CD8-positive, alpha-beta memory T cell (primary cell): Measurements from ENCODE around the gene ESCO1. TPM values are rescaled to one million over a fixed set of nuclear protein-coding genes. Genes with fewer than 3 reads are reported as not detected.

Experiments
- CTCF ChIA-PET: fragments of 350-600 bp; sonication (Branson Sonifier 250); formaldehyde crosslinking; loops from one replicate; lab custom pipeline; 2021; ENCODE audit warnings: antibody characterized with exemption; lab: Charles Lee
- POLR2A ChIA-PET: fragments of 350-600 bp; sonication (Branson Sonifier 250); formaldehyde crosslinking; loops from one replicate; lab custom pipeline; 2021; ENCODE audit warnings: antibody characterized with exemption; lab: Charles Lee
- DNase-seq, 5 donors: peaks; one replicate each; pipeline versions ENCODE4 v3.0.0 to v3.0.0-alpha.2; 2020 to 2022; ENCODE audit warnings: mixed read lengths in 1 of 5
- H3K27ac ChIP-seq: one replicate; pipeline ENCODE4 v1.7.0; 2013; ENCODE audit warnings: low read depth, mild to moderate bottlenecking, low read length, moderate library complexity
- H3K27me3 ChIP-seq: 2 replicates; pipeline ENCODE4 v1.7.0; 2013; ENCODE audit warnings: low read length, mild to moderate bottlenecking; ENCODE audit not compliant: insufficient read depth, poor library complexity, severe bottlenecking
- H3K36me3 ChIP-seq: 2 replicates; pipeline ENCODE4 v1.7.0; 2013; ENCODE audit warnings: mild to moderate bottlenecking, low read length, moderate library complexity; ENCODE audit not compliant: insufficient read depth
- H3K4me1 ChIP-seq: 2 replicates; pipeline ENCODE4 v1.7.0; 2013; ENCODE audit warnings: mild to moderate bottlenecking, low read length, moderate library complexity; ENCODE audit not compliant: insufficient read depth
- H3K4me3 ChIP-seq: 2 replicates; pipeline ENCODE4 v1.7.0; 2013; ENCODE audit warnings: mild to moderate bottlenecking, low read length
- H3K9me3 ChIP-seq: 2 replicates; pipeline ENCODE4 v1.7.0; 2013; ENCODE audit warnings: mild to moderate bottlenecking, low read length
- H3K27ac Mint-ChIP-seq, 8 donors: one replicate each; pipeline ENCODE4 v1.8.0; 2020 to 2021; ENCODE audit warnings: mixed read lengths in 8 of 8, mild to moderate bottlenecking in 6 of 8, inconsistent platforms in 3 of 8, moderate library complexity in 3 of 8
- H3K27me3 Mint-ChIP-seq, 2 donors: one replicate each; pipeline ENCODE4 v1.8.0; 2020 to 2021; ENCODE audit warnings: mixed read lengths in 2 of 2, mild to moderate bottlenecking in 1 of 2, moderate library complexity in 1 of 2
- H3K36me3 Mint-ChIP-seq, 3 donors: one replicate each; pipeline ENCODE4 v1.8.0; 2020 to 2021; ENCODE audit warnings: mixed read lengths in 3 of 3, inconsistent platforms in 1 of 3, mild to moderate bottlenecking in 1 of 3
- H3K4me1 Mint-ChIP-seq, 3 donors: one replicate each; pipeline ENCODE4 v1.8.0; 2020 to 2021; ENCODE audit warnings: mixed read lengths in 3 of 3, inconsistent platforms in 1 of 3, mild to moderate bottlenecking in 1 of 3
- H3K4me3 Mint-ChIP-seq, 7 donors: one replicate each; pipeline ENCODE4 v1.8.0; 2020 to 2021; ENCODE audit warnings: mixed read lengths in 7 of 7, mild to moderate bottlenecking in 6 of 7, moderate library complexity in 4 of 7, inconsistent platforms in 2 of 7
- H3K9me3 Mint-ChIP-seq, 5 donors: one replicate each; pipeline ENCODE4 v1.8.0; 2020 to 2022; ENCODE audit warnings: mixed read lengths in 5 of 5, mild to moderate bottlenecking in 3 of 5, moderate library complexity in 2 of 5, inconsistent platforms in 1 of 5
- polyA plus RNA-seq: library from polyadenylated mRNA; unstranded; fragments of 300-500 nt; fragmentation: Illumina TruSeq; gene quantifications from one replicate; pipeline ENCODE4 v1.2.3, GENCODE V29; 2021
- total RNA-seq, 2 experiments: library from RNA; stranded (reverse); gene quantifications; one replicate each; pipeline ENCODE4 v1.2.3, GENCODE V29; 2021

The ESCO1 gene
- total and polyA plus RNA-seq, 3 experiments from 2014 or later, result 11.0 to 19.3 (median 18.2) TPM

DNA sequence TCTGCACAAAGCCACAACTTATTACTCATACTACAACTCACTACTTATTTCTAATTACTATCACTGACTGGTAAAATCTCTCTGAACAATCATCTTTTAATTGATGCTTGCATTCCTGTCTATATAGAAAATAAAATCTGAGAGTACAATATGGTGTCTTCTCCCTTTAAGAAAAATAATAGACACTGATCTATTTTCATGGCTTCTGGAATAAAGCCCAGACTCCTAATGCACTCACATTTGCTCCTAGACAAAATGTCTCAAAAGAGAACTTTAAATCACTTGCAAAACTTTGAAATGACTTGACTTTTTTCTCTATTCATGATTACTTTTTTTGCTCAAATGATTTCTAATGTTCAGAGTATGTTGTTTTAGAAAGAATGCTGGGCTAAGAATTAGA, 28.7 kb downstream of the ESCO1 start:
- no peak overlapping the region for H3K27ac Mint-ChIP-seq
- peaks cover 9 to 10% (median 10%) of the 10 kb centered on the region in 3 donors for H3K4me1 Mint-ChIP-seq
- POLR2A ChIA-PET, result interaction anchor here (1.1 kb wide), 1 partner anchor 29 kb away, joined by 3 read pairs; no protein-coding TSS in a partner anchor
- CTCF ChIA-PET, result no interaction called here
- Histone ChIP-seq H3K4me3 (no peak overlapping the region), H3K36me3 (peaks cover 34% of the 10 kb centered on the region), H3K9me3 (no peaks in the 10 kb centered on the region), H3K27me3 (no peaks in the 10 kb centered on the region), H3K4me1 (no peaks in the 10 kb centered on the region), H3K27ac (no peak overlapping the region)
- peaks cover 17 to 88% (median 39%) of the 10 kb centered on the region in 3 donors for H3K36me3 Mint-ChIP-seq
- H3K4me3 Mint-ChIP-seq, result no peak overlapping the region
- no peak for DNase-seq
- no peaks in the 10 kb centered on the region for H3K9me3 Mint-ChIP-seq
- no peaks in the 10 kb centered on the region for H3K27me3 Mint-ChIP-seq

GRCh38 chr18:21559195-21559594, 41.3 kb downstream of the ESCO1 start:
- peaks cover 5 to 15% (median 6%) of the 10 kb centered on the region in 3 donors for H3K4me1 Mint-ChIP-seq

GRCh38 chr18:21557607-21558253, 42.8 kb downstream of the ESCO1 start:
- H3K36me3 ChIP-seq, result peaks cover 8% of the 10 kb centered on the region
- no peaks in the 10 kb centered on the region for H3K4me1 ChIP-seq
- ChIA-PET POLR2A (no interaction called here), CTCF (interaction anchor here (0.5 to 1.9 kb wide), 2 partner anchors 43 to 191 kb away, joined by 3 to 6 read pairs; partner anchors contain the start of gene ESCO1)
- Mint-ChIP-seq H3K27ac (no peak overlapping the region), H3K27me3 (no peaks in the 10 kb centered on the region), H3K36me3 (peaks cover 8 to 64% (median 16%) of the 10 kb centered on the region in 3 donors), H3K4me1 (peaks cover 5 to 15% (median 7%) of the 10 kb centered on the region in 3 donors), H3K4me3 (no peak overlapping the region), H3K9me3 (no peaks in the 10 kb centered on the region)
- no peak overlapping the region for H3K4me3 ChIP-seq
- H3K27ac ChIP-seq, result no peak overlapping the region
- DNase-seq, result no peak
- no peaks in the 10 kb centered on the region for H3K9me3 ChIP-seq
- H3K27me3 ChIP-seq, result no peaks in the 10 kb centered on the region

More at GRCh38 chr18:21559195-21559594, 41.3 kb downstream of the ESCO1 start:
- Histone ChIP-seq H3K9me3 (no peaks in the 10 kb centered on the region), H3K27me3 (no peaks in the 10 kb centered on the region), H3K27ac (no peak overlapping the region), H3K36me3 (peaks cover 16% of the 10 kb centered on the region), H3K4me3 (no peak overlapping the region), H3K4me1 (no peaks in the 10 kb centered on the region)
- Mint-ChIP-seq H3K27ac (peak overlapping the region in 3 of 8 donors; percentile 13 to 46 (median 39)), H3K36me3 (peaks cover 9 to 68% (median 17%) of the 10 kb centered on the region in 3 donors), H3K9me3 (no peaks in the 10 kb centered on the region), H3K4me3 (no peak overlapping the region), H3K27me3 (no peaks in the 10 kb centered on the region)
- POLR2A ChIA-PET, result no interaction called here
- DNase-seq, result no peak
- CTCF ChIA-PET, result interaction anchor here (1.9 kb wide), 1 partner anchor 42 kb away, joined by 6 read pairs; the partner anchor contains the start of gene ESCO1

GRCh38 chr18:21550510-21550970, 50.0 kb downstream of the ESCO1 start:
- Histone ChIP-seq H3K4me1 (no peaks in the 10 kb centered on the region), H3K27ac (no peak overlapping the region), H3K27me3 (no peaks in the 10 kb centered on the region), H3K9me3 (no peaks in the 10 kb centered on the region), H3K4me3 (no peak overlapping the region), H3K36me3 (peaks cover 4% of the 10 kb centered on the region)
- Mint-ChIP-seq H3K27ac (no peak overlapping the region), H3K36me3 (peaks cover 15 to 73% (median 20%) of the 10 kb centered on the region in 3 donors), H3K4me3 (no peak overlapping the region), H3K27me3 (no peaks in the 10 kb centered on the region), H3K9me3 (no peaks in the 10 kb centered on the region), H3K4me1 (peaks cover 7 to 31% (median 15%) of the 10 kb centered on the region in 3 donors)
- ChIA-PET CTCF (no interaction called here), POLR2A (no interaction called here)
- DNase-seq, result no peak

DNA sequence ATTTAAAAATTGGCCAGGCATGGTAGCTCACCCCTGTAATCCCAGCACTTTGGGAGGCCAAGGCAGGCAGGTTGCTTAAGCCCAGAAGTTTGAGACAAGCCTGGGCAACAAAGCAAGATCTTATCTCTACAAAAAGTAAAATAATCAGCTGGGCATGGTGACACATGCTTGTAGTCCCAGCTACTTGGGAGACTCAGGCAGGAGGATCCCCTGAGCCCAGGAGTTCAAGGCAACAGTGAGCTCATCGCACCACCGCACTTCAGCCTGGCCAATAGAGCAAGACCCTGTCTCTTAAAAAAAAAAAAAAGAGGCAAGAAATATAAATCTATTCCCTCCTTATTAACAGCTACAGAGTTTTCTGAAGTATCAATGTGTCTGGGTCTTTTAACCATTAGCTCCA, 51.9 kb downstream of the ESCO1 start:
- Histone ChIP-seq H3K4me3 (no peak overlapping the region), H3K27ac (no peak overlapping the region), H3K9me3 (no peaks in the 10 kb centered on the region), H3K4me1 (no peaks in the 10 kb centered on the region), H3K36me3 (peaks cover 4% of the 10 kb centered on the region), H3K27me3 (no peaks in the 10 kb centered on the region)
- CTCF ChIA-PET, result no interaction called here
- no peak overlapping the region for H3K4me3 Mint-ChIP-seq
- H3K9me3 Mint-ChIP-seq, result no peaks in the 10 kb centered on the region
- peak overlapping the region in 1 of 8 donors; percentile 78 for H3K27ac Mint-ChIP-seq
- no peaks in the 10 kb centered on the region for H3K27me3 Mint-ChIP-seq
- H3K4me1 Mint-ChIP-seq, result peaks cover 9 to 23% (median 19%) of the 10 kb centered on the region in 3 donors
- peaks cover 15 to 67% (median 21%) of the 10 kb centered on the region in 3 donors for H3K36me3 Mint-ChIP-seq
- POLR2A ChIA-PET, result no interaction called here
- DNase-seq, result no peak

DNA sequence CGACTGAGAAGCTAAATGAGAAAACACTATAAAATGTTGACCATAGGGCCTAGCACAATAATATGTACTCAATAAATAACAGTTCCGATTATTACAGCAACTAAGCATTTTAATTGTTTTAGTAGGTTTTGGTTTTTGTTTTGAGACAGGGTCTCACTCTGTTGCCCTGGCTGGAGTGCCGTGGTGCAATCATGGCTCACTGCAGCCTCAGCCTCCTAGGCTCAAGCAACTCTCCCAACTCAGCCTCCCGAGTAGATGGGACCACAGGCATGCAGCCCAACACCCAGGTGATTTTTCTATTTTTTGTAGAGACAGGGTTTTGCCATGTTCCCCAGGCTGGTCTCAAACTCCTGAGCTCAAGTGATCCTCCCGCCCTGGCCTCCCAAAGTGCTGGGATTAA, 54.1 kb downstream of the ESCO1 start:
- Histone ChIP-seq H3K27ac (no peak overlapping the region), H3K27me3 (no peaks in the 10 kb centered on the region), H3K4me3 (no peak overlapping the region), H3K4me1 (no peaks in the 10 kb centered on the region), H3K9me3 (no peaks in the 10 kb centered on the region), H3K36me3 (peaks cover 9% of the 10 kb centered on the region)
- POLR2A ChIA-PET, result no interaction called here
- no peak for DNase-seq
- no peak overlapping the region for H3K4me3 Mint-ChIP-seq
- CTCF ChIA-PET, result no interaction called here
- H3K4me1 Mint-ChIP-seq, result peaks cover 7 to 22% (median 13%) of the 10 kb centered on the region in 3 donors
- H3K9me3 Mint-ChIP-seq, result no peaks in the 10 kb centered on the region
- H3K27ac Mint-ChIP-seq, result peak overlapping the region in 2 of 8 donors; percentile 51 to 70
- peaks cover 3 to 63% (median 15%) of the 10 kb centered on the region in 3 donors for H3K36me3 Mint-ChIP-seq
- H3K27me3 Mint-ChIP-seq, result no peaks in the 10 kb centered on the region

DNA sequence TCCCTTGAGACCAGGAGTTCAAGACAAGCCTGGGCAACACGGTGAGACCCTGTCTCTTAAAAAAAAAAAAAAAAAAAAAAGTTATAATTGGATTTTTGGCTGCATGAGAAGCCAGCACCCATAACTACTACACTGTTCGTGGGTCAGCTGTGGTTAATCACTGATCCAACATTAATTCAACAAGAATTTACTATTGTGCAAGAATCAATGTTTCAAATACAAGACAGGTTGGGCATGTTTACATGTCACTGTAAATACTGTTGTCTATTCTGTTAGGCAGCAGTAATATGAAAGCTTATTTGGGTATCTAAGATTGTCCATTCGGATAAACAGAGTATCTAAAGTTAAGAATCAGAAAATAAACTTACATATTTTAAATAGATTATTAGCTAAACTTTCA, 62.3 kb downstream of the ESCO1 start:
- Mint-ChIP-seq H3K4me3 (no peak overlapping the region), H3K36me3 (peaks cover 5 to 67% (median 10%) of the 10 kb centered on the region in 3 donors), H3K9me3 (no peaks in the 10 kb centered on the region), H3K4me1 (peaks cover 2 to 6% (median 6%) of the 10 kb centered on the region in 3 donors), H3K27me3 (no peaks in the 10 kb centered on the region), H3K27ac (no peak overlapping the region)
- ChIA-PET CTCF (no interaction called here), POLR2A (no interaction called here)
- Histone ChIP-seq H3K27ac (no peak overlapping the region), H3K4me1 (no peaks in the 10 kb centered on the region), H3K27me3 (no peaks in the 10 kb centered on the region), H3K4me3 (no peak overlapping the region), H3K9me3 (no peaks in the 10 kb centered on the region), H3K36me3 (peaks cover 13% of the 10 kb centered on the region)
- no peak for DNase-seq

DNA sequence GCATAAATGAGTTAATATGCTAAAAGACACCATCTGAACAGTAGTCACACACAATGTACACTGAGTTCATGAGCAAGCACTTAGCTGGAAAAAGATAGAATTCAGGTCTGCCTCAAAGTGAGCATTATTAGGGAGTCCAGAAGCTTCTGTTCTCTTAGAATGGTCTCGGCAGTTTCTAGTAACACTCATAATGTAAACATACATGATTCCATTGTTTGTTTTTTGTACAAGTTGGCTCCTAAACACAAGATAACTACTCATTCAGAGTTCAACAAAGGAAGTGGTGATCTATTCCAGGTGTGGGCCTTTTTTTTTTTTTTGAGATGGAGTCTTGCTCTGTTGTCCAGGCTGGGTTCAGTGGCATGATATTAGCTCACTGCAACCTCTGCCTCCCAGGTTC, 66.2 kb downstream of the ESCO1 start:
- Histone ChIP-seq H3K4me3 (no peak overlapping the region), H3K27me3 (no peaks in the 10 kb centered on the region), H3K4me1 (no peaks in the 10 kb centered on the region), H3K27ac (no peak overlapping the region), H3K9me3 (no peaks in the 10 kb centered on the region), H3K36me3 (peaks cover 19% of the 10 kb centered on the region)
- CTCF ChIA-PET, result no interaction called here
- no peaks in the 10 kb centered on the region for H3K27me3 Mint-ChIP-seq
- H3K27ac Mint-ChIP-seq, result no peak overlapping the region
- POLR2A ChIA-PET, result no interaction called here
- H3K4me3 Mint-ChIP-seq, result no peak overlapping the region
- H3K36me3 Mint-ChIP-seq, result peaks cover 5 to 78% (median 15%) of the 10 kb centered on the region in 3 donors
- peaks cover 0 to 5% (median 0%) of the 10 kb centered on the region in 3 donors for H3K4me1 Mint-ChIP-seq
- H3K9me3 Mint-ChIP-seq, result no peaks in the 10 kb centered on the region
- DNase-seq, result no peak
